Muscle of leg (tissue), 11 donors: ENCODE results near the gene LPP. TPM values are rescaled to one million over a fixed set of nuclear protein-coding genes. Genes with fewer than 3 reads are reported as not detected.

Experiments
- DNase-seq: peaks from one replicate; pipeline ENCODE4 v3.0.0; 2013
- H3K27ac ChIP-seq: one replicate; pipeline ENCODE4 v1.5.1; 2013; ENCODE audit warnings: mild to moderate bottlenecking, low read length, control low read depth
- H3K27me3 ChIP-seq: one replicate; pipeline ENCODE4 v1.6.1; 2013; ENCODE audit warnings: low read length; ENCODE audit not compliant: control insufficient read depth, insufficient read depth
- H3K36me3 ChIP-seq: one replicate; pipeline ENCODE4 v1.6.1; 2013; ENCODE audit warnings: low read length; ENCODE audit not compliant: control insufficient read depth, insufficient read depth
- H3K4me1 ChIP-seq: one replicate; pipeline ENCODE4 v1.6.1; 2013; ENCODE audit warnings: low read length; ENCODE audit not compliant: control insufficient read depth, insufficient read depth
- H3K4me3 ChIP-seq: one replicate; pipeline ENCODE4 v1.5.1; 2013; ENCODE audit warnings: low read length, control low read depth
- H3K9me3 ChIP-seq: replicated peaks from 2 replicates; pipeline ENCODE4 v1.6.1; 2013; ENCODE audit warnings: low read depth, low read length; ENCODE audit not compliant: control insufficient read depth
- WGBS: methylation state at CpG from one replicate; pipeline ENCODE4 v1.1.5; 2013; ENCODE audit warnings: missing lambda C conversion rate; ENCODE audit not compliant: insufficient coverage; 5-methylcytosine and 5-hydroxymethylcytosine counted together
- polyA plus RNA-seq, 8 donors: library from polyadenylated mRNA; unstranded; fragments of 120-200 nt; gene quantifications; one replicate each; pipeline versions ENCODE4 v1.2.1 to v1.2.3, GENCODE V29; 2013; ENCODE audit warnings: inconsistent platforms in 1 of 8, low replicate concordance in 1 of 8; ENCODE audit not compliant: insufficient read length in 8 of 8, insufficient read depth in 1 of 8
- total RNA-seq: library from RNA; stranded (reverse); fragments of 120-200 nt; gene quantifications from one replicate; pipeline ENCODE4 v1.2.4, GENCODE V29; 2013

Gene LPP
- total and polyA plus RNA-seq, 9 donors = 8.9 to 24.3 (median 13.5) TPM

GRCh38 chr3:188205992-188206416, 52.0 kb downstream of the LPP start:
- WGBS = 80% methylated on average over 5 of the region's 7 CpGs
- no peaks in the 10 kb centered on the region for H3K9me3 ChIP-seq
- peaks cover 13% of the 10 kb centered on the region for H3K4me1 ChIP-seq
- H3K27me3 ChIP-seq = no peaks in the 10 kb centered on the region
- H3K27ac ChIP-seq = no peak overlapping the region
- H3K4me3 ChIP-seq = no peak overlapping the region
- no peaks in the 10 kb centered on the region for H3K36me3 ChIP-seq
- DNase-seq = no peak

- Histone ChIP-seq H3K4me3 (no peak overlapping the region), H3K27me3 (no peaks in the 10 kb centered on the region), H3K4me1 (peaks cover 13% of the 10 kb centered on the region), H3K27ac (no peak overlapping the region), H3K9me3 (no peaks in the 10 kb centered on the region), H3K36me3 (no peaks in the 10 kb centered on the region)
- no peak for DNase-seq
- WGBS = no CpG with 5 or more reads among the region's 3 CpGs
These were observed 52.8 kb downstream of the LPP start for GRCh38 chr3:188206787-188207186.

GRCh38 chr3:188207941-188208515, 54.1 kb downstream of the LPP start:
- Histone ChIP-seq H3K27me3 (no peaks in the 10 kb centered on the region), H3K4me3 (no peak overlapping the region), H3K9me3 (no peaks in the 10 kb centered on the region), H3K4me1 (peaks cover 15% of the 10 kb centered on the region), H3K36me3 (no peaks in the 10 kb centered on the region), H3K27ac (peak overlapping the region; percentile 77)
- DNase-seq = peak; percentile 52
- 69% methylated on average over 3 of the region's 5 CpGs for WGBS

GRCh38 chr3:188208516-188208981, 54.6 kb downstream of the LPP start:
- H3K36me3 ChIP-seq = peaks cover 2% of the 10 kb centered on the region
- H3K4me1 ChIP-seq = peaks cover 15% of the 10 kb centered on the region
- H3K27ac ChIP-seq = peak overlapping the region; percentile 77
- DNase-seq = peak; percentile 78
- H3K27me3 ChIP-seq = no peaks in the 10 kb centered on the region
- no peaks in the 10 kb centered on the region for H3K9me3 ChIP-seq
- no peak overlapping the region for H3K4me3 ChIP-seq
- 0% methylated on average over 1 of the region's 7 CpGs for WGBS

GRCh38 chr3:188209034-188209433, 55.1 kb downstream of the LPP start:
- Histone ChIP-seq H3K9me3 (no peaks in the 10 kb centered on the region), H3K4me3 (no peak overlapping the region), H3K27me3 (no peaks in the 10 kb centered on the region), H3K4me1 (peaks cover 10% of the 10 kb centered on the region), H3K36me3 (peaks cover 2% of the 10 kb centered on the region), H3K27ac (no peak overlapping the region)
- 50% methylated on average over 2 of the region's 3 CpGs for WGBS
- no peak for DNase-seq

GRCh38 chr3:188209740-188210139, 55.8 kb downstream of the LPP start:
- Histone ChIP-seq H3K36me3 (peaks cover 2% of the 10 kb centered on the region), H3K9me3 (no peaks in the 10 kb centered on the region), H3K27me3 (no peaks in the 10 kb centered on the region), H3K4me3 (no peak overlapping the region), H3K27ac (no peak overlapping the region), H3K4me1 (peaks cover 9% of the 10 kb centered on the region)
- WGBS = no CpG with 5 or more reads among the region's 1 CpG
- DNase-seq = no peak

GRCh38 chr3:188211476-188211875, 57.5 kb downstream of the LPP start:
- Histone ChIP-seq H3K27ac (no peak overlapping the region), H3K36me3 (peaks cover 2% of the 10 kb centered on the region), H3K9me3 (no peaks in the 10 kb centered on the region), H3K4me3 (no peak overlapping the region), H3K27me3 (no peaks in the 10 kb centered on the region), H3K4me1 (peaks cover 9% of the 10 kb centered on the region)
- DNase-seq = no peak
- 92% methylated on average over 3 of the region's 4 CpGs for WGBS

GRCh38 chr3:188212308-188212969, 58.5 kb downstream of the LPP start:
- H3K4me3 ChIP-seq = no peak overlapping the region
- H3K36me3 ChIP-seq = peaks cover 2% of the 10 kb centered on the region
- 78% methylated on average over 5 of the region's 9 CpGs for WGBS
- H3K27me3 ChIP-seq = no peaks in the 10 kb centered on the region
- H3K4me1 ChIP-seq = peaks cover 15% of the 10 kb centered on the region
- no peaks in the 10 kb centered on the region for H3K9me3 ChIP-seq
- DNase-seq = no peak
- no peak overlapping the region for H3K27ac ChIP-seq

- no peak overlapping the region for H3K4me3 ChIP-seq
- H3K4me1 ChIP-seq = peaks cover 12% of the 10 kb centered on the region
- no peaks in the 10 kb centered on the region for H3K9me3 ChIP-seq
- no peak for DNase-seq
- WGBS = 75% methylated on average over 1 of the region's 1 CpG
- no peak overlapping the region for H3K27ac ChIP-seq
- H3K27me3 ChIP-seq = no peaks in the 10 kb centered on the region
- peaks cover 2% of the 10 kb centered on the region for H3K36me3 ChIP-seq
These were observed 60.5 kb downstream of the LPP start for GRCh38 chr3:188214442-188214841.

- peaks cover 12% of the 10 kb centered on the region for H3K4me1 ChIP-seq
- WGBS = no CpG with 5 or more reads among the region's 2 CpGs
- no peaks in the 10 kb centered on the region for H3K9me3 ChIP-seq
- no peak overlapping the region for H3K4me3 ChIP-seq
- no peak overlapping the region for H3K27ac ChIP-seq
- no peak for DNase-seq
- H3K27me3 ChIP-seq = no peaks in the 10 kb centered on the region
- H3K36me3 ChIP-seq = peaks cover 2% of the 10 kb centered on the region
These were observed 61.2 kb downstream of the LPP start for GRCh38 chr3:188215129-188215528.
